ENCODE results near the gene DCDC1. TPM values are rescaled to one million over a fixed set of nuclear protein-coding genes. Genes with fewer than 3 reads are reported as not detected.

The DCDC1 gene
- total and polyA plus RNA-seq, 9 of the 15 experiments (the other 6 are each of a cell fraction or from before 2014, with no cell fraction given) = 0.05 to 0.18 (median 0.08) TPM; not detected in 3

- TF ChIP-seq NKRF (IDR thresholded peaks at IDR 0.05; ENCODE audit: borderline replicate concordance) = no peak
- TF ChIP-seq GATA2 (CRISPR knock-in tag; IDR thresholded peaks at IDR 0.05) = no peak
- TF ChIP-seq NFIX (CRISPR knock-in tag; IDR thresholded peaks at IDR 0.05; ENCODE audit: low read depth) = no peak
Measured at GRCh38 chr11:31414338-31414737, 44.8 kb upstream of the DCDC1 start (continued).

- Histone ChIP-seq H3K9ac (ENCODE audit: insufficient read depth in 1 of 2, low read depth in 2 of 2, low read length in 2 of 2) (no peak overlapping the region), H2AFZ (ENCODE audit: low read depth, low read length) (no peak overlapping the region), H3K4me1 (replicated peaks in 1 of 2; ENCODE audit: control insufficient read depth in 2 of 2, insufficient read depth in 2 of 2, low read length in 2 of 2) (no peaks in the 10 kb centered on the region; a peak in 1 of 5 replicates), H3K4me2 (ENCODE audit: insufficient read depth, low read length) (no peak overlapping the region), H4K20me1 (replicated peaks; ENCODE audit: control insufficient read depth, insufficient read depth, low read length) (no peaks in the 10 kb centered on the region), H3K27me3 (ENCODE audit: control insufficient read depth in 2 of 2, insufficient read depth in 2 of 2, low read length in 2 of 2) (no peaks in the 10 kb centered on the region; a peak in 1 of 5 replicates), H3K9me1 (ENCODE audit: control insufficient read depth, insufficient read depth, low read length) (no peaks in the 10 kb centered on the region), H3K36me3 (ENCODE audit: control insufficient read depth, insufficient read depth, low read length) (0 out of 3 replicates have a peak, but pooled peaks cover 8% of the 10 kb centered on the region), H3K9me3 (replicated peaks; ENCODE audit: control insufficient read depth, insufficient read depth, low read depth, low read length) (no peaks in the 10 kb centered on the region), H3K27ac (ENCODE audit: extremely low read depth, low read depth, low read length) (no peak overlapping the region), H3K4me3 (no peak overlapping the region), H3K79me2 (ENCODE audit: control insufficient read depth, insufficient read depth, low read length) (no peaks in the 10 kb centered on the region)
- no peak for ATAC-seq
- BruUV-seq (replicated peaks) = no TSS peak
- ChIA-PET CTCF (ENCODE audit: low intra/inter-chr PET ratio) (no interaction called here), POLR2A (no interaction called here)
- intact Hi-C loops (cut with micrococcal nuclease) (no loop called here), in situ Hi-C loops (cut with MboI) (no loop called here)
- 0 out of 2 replicates have a peak, but pooled peaks have one; percentile 12 for TF ChIP-seq ATF3 (IDR thresholded peaks at IDR 0.05)
- TF ChIP-seq ATF3 (CRISPR knock-in tag; conservative IDR thresholded peaks at IDR 0.05) = no peak
- TF ChIP-seq DMBX1 (CRISPR knock-in tag; IDR thresholded peaks at IDR 0.05; ENCODE audit: borderline replicate concordance) = no peak
- WGBS (ENCODE audit: insufficient coverage, low coverage, missing lambda C conversion rate) = 94% methylated on average over 2 of the region's 2 CpGs
- no peak for FAIRE-seq
- DNase-seq (ENCODE audit: extremely low read depth in 1 of 4, low spot score in 3 of 4) = no peak
Measured at GRCh38 chr11:31412946-31413345, 43.4 kb upstream of the DCDC1 start.

Data from K562 (cell line).